SK-N-MC (cell line): Measurements from ENCODE around the gene GPR108.

Experiments
- DNase-seq: peaks from one replicate; pipeline ENCODE4 v3.0.0-alpha.2; 2011; ENCODE audit warnings: low read depth, low spot score
- H3K27ac ChIP-seq: fragments of 200-600 bp; sonication (generic); 2 replicates; pipeline ENCODE4 v1.5.1; 2016; ENCODE audit warnings: mixed run types
- H3K36me3 ChIP-seq: fragments of 200-600 bp; sonication (generic); 2 replicates; pipeline ENCODE4 v1.6.1; 2017; ENCODE audit warnings: antibody characterized with exemption, low read length, mixed read lengths; ENCODE audit not compliant: insufficient read depth
- H3K4me3 ChIP-seq: fragments of 200-600 bp; sonication (generic); 2 replicates; pipeline ENCODE4 v1.5.1; 2016
- H3K9ac ChIP-seq: fragments of 200-600 bp; sonication (generic); 2 replicates; pipeline ENCODE4 v1.8.0; 2017; ENCODE audit warnings: mixed run types, mixed read lengths; ENCODE audit not compliant: insufficient read length
- H3K9me3 ChIP-seq: fragments of 200-600 bp; sonication (generic); 2 replicates; pipeline ENCODE4 v1.6.1; 2017; ENCODE audit warnings: low read depth, mild to moderate bottlenecking, antibody characterized with exemption, low read length, moderate library complexity, mixed read lengths
- EZH2 ChIP-seq: fragments of 200-600 bp; sonication (generic); IDR thresholded peaks from one replicate; pipeline ENCODE4 v1.6.1; 2017; ENCODE audit warnings: antibody characterized with exemption
- FOXP2 ChIP-seq: optimal IDR thresholded peaks from 2 replicates; pipeline ENCODE3; 2011; ENCODE audit warnings: mild to moderate bottlenecking, moderate library complexity; ENCODE audit not compliant: insufficient read depth; ENCODE audit errors: extremely low read length, control extremely low read depth
- POLR2AphosphoS5 ChIP-seq: IDR thresholded peaks from 2 replicates; pipeline ENCODE4 v1.6.1; 2012; ENCODE audit warnings: mild to moderate bottlenecking, low read depth, low read length, borderline replicate concordance

The GPR108 gene

DNA sequence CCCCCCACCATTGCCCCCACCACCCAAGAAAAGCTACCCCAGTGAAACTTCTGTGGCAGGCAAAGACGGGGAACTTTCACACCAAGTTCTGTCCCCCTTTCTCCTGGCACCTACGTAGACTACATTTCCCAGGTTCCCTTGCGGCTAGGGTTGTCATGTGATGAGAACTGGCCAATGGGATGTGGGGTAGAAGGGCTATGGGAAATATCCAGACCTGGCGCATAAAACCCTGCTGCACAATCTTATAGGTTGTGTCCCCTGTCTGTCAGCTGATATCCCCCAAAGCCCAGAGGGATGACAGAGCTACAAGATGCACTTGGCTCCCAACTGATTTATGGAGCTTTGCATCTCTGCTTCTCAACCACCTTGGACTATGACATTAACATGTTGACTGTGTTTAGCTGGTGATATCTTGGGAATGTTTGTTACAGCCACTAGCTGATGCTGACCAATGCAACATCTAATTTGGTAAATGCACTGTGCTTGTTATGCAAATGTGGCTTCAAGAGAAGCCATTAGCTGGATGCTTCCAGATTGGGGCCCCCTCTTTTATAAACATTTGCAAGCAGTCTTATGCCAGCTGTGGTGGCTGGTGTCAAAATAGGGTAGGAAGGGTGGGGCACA, 23.8 kb upstream of the GPR108 start:
- TF ChIP-seq EZH2 (no peak), POLR2AphosphoS5 (no peak), FOXP2 (no peak)
- H3K9me3 ChIP-seq, result no peaks in the 10 kb centered on the region
- no peak for DNase-seq
- H3K36me3 ChIP-seq, result no peaks in the 10 kb centered on the region
- no peak overlapping the region for H3K27ac ChIP-seq
- H3K9ac ChIP-seq, result no peak overlapping the region
- H3K4me3 ChIP-seq, result no peak overlapping the region

DNA sequence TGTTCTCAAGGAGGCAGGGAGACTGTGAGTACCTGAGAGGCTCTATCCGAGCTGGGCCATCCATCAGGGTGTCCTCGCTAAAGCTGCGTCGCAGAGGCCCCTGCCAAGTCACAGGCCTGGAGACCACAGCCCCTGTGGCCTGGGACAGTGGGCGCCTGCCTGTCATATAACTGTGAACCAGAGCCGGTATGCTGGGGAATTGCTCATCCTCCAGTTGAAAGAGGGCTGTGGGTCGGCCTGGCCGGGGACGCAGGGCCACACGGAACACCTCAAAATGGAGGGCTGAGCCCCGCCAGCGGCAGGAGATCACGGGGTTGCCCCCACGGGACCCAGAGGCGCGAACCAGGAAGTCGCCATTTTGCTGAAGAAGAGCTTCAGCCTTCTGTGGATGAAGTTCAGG, 23.2 kb upstream of the GPR108 start:
- H3K4me3 ChIP-seq, result no peak overlapping the region
- no peak for DNase-seq
- no peaks in the 10 kb centered on the region for H3K36me3 ChIP-seq
- no peak overlapping the region for H3K9ac ChIP-seq
- no peak overlapping the region for H3K27ac ChIP-seq
- H3K9me3 ChIP-seq, result no peaks in the 10 kb centered on the region
- TF ChIP-seq FOXP2 (no peak), POLR2AphosphoS5 (no peak), EZH2 (no peak)

DNA sequence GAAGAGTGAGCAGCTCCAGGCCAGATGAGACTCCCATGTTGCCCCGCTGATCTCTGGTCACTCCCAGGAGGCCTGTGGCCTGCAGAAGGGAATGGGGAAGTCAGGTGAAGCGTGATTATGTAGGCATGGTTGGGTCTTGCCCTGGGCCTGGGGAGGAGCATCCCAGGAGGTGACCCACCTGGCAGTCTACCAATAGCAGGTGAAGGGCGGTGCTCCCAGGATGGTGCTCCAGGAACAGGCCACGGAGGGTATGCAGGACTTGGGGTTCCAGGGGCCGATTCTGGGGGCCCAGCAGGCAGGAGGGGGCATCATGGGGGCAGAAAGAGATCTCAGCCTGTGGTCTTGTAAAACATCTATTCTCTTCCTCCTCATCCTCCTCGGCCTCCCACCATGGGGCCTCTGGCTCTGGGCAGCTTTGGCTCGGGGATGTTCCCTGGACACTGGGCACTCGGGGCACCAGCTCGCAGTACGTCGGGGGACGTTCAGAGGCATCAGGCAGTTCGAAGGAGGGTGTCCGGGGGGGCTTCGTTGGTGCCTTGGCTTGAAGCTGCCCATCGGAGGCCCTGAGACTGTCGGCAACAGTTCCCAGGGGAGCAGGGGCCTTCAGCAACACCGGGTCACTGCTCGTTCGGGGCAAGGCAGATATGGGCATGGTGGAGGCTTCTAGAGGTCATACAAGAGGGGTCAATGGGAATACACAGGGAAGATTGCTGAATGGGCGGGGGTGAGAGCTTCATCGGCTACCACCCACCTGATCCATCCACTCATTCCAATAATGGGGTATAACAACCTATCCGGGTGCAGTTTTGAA, 17.5 kb upstream of the GPR108 start:
- Histone ChIP-seq H3K36me3 (no peaks in the 10 kb centered on the region; the same call in 1 of the 2 replicates), H3K27ac (no peak overlapping the region), H3K4me3 (no peak overlapping the region), H3K9me3 (no peaks in the 10 kb centered on the region), H3K9ac (no peak overlapping the region)
- no peak for DNase-seq
- TF ChIP-seq EZH2 (no peak), POLR2AphosphoS5 (no peak), FOXP2 (no peak)

GRCh38 chr19:6754136-6754535, 16.8 kb upstream of the GPR108 start:
- Histone ChIP-seq H3K36me3 (peaks cover 5% of the 10 kb centered on the region; the same call in 1 of the 2 replicates), H3K27ac (no peak overlapping the region), H3K9me3 (no peaks in the 10 kb centered on the region), H3K9ac (no peak overlapping the region), H3K4me3 (peak overlapping the region; percentile 98)
- no peak for DNase-seq
- TF ChIP-seq FOXP2 (no peak), POLR2AphosphoS5 (no peak), EZH2 (no peak)

DNA sequence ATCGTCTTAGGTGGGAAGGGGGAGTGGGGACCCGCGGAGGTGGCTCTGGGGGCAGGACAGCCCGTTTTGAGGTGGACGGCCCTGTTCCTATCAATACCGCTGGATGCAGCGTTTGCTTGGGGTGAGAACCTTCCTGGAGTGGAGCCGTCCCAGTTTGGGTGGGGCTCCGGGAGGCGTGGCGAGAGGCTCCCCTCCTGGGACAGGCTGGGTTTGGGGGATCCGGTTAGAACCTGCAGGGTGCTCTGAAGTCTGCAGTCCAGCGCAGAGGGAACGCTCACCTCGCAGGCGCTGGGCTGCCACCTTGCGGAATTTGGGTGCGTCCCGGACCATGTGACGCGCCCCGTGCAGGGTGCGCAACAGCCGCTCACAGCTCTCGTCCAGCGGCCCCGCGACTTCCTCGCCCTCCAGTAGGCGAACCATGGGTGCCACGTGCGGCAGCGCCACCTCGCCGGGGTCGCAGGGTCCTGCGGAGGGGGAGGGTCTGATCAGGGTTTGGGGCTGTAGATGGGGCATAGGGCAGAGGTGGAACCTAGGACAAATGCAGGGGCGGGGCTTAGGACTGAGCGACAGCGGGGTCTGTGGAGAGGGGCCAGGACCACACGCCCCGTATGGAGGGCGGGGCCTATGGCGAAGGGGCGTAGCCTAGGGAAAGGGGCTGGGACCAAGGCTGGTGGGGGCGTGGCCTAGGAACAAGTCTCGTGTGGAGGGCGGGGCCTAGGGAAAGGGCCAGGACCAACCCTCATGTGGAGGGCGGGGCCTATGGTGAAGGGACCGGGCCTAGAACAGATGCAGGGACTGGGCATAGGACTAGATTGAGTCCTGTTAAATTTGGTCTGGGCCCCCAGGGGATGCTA, 16.0 kb upstream of the GPR108 start:
- DNase-seq, result peak; percentile 74
- Histone ChIP-seq H3K27ac (no peak overlapping the region), H3K4me3 (peak overlapping the region; percentile 98), H3K9me3 (no peaks in the 10 kb centered on the region), H3K36me3 (peaks cover 9% of the 10 kb centered on the region; the same call in 1 of the 2 replicates), H3K9ac (peak overlapping the region; percentile 51)
- TF ChIP-seq POLR2AphosphoS5 (peak; percentile 16; the same call in 1 of the 2 replicates), EZH2 (no peak)

DNA sequence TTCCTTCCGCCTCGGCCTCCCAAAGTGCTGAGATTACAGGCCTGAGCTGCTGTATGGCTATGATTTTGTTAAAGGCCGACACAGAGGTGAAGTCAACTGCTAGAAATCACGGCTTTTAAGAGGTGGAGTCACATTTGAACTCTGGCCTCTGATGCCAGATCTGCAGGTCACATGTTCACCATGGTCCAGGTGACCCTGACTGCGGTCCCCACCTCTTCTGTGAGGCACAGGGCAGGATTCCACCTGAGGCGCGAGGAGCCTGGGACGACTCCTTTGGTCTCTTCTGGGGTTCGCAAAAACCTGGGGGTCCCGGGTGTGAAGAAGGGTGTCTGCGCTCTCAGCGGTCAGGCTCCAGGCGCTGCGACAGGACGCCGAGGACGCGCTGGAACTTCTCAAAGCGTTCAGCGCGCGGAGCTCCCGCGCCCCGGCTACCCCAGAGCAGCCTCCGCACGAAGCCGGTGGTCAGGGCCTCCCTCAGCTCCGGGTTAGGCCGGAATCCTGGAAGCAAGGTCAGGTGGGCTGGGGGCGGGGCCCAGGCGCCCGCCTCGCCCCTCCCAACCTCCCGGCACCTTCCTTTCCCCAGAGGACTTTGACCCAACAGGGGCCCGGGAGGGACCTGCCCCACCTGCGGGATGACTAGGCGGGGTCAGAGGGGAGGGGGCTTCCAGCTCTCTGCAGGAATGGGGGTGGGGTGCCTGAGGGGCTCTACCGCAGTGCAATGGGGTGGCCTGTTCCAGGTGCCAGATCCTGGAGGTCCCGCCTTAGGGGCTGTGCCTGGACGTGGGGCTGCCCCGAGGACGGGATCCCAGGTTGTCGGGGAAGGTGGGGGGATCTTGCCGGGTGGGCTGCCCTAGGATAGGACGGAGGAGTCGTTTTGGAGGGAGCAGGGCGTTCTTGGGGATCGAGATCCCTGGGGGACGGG, 15.1 kb upstream of the GPR108 start:
- Histone ChIP-seq H3K9ac (peak overlapping the region; percentile 51), H3K27ac (no peak overlapping the region), H3K9me3 (no peaks in the 10 kb centered on the region), H3K36me3 (peaks cover 17% of the 10 kb centered on the region), H3K4me3 (peak overlapping the region; percentile 98)
- DNase-seq, result no peak
- TF ChIP-seq EZH2, result no peak
- TF ChIP-seq POLR2AphosphoS5, result no peak
- TF ChIP-seq FOXP2, result no peak

- Histone ChIP-seq H3K36me3 (peaks cover 28% of the 10 kb centered on the region), H3K4me3 (no peak overlapping the region), H3K9me3 (no peaks in the 10 kb centered on the region), H3K9ac (no peak overlapping the region), H3K27ac (no peak overlapping the region)
- no peak for DNase-seq
- TF ChIP-seq EZH2 (no peak), FOXP2 (no peak), POLR2AphosphoS5 (no peak)
These were observed 13.8 kb upstream of the GPR108 start for GRCh38 chr19:6751189-6751588.
